ENCODE data around the gene CENPP. TPM values are rescaled to one million over a fixed set of nuclear protein-coding genes. Genes with fewer than 3 reads are reported as not detected.
A peak's percentile ranks its signal among the peaks of the same experiment; 100 is the strongest.

Gene CENPP
- total RNA-seq, 1 donor from 2014 or later = 5.4 TPM

GRCh38 chr9:92424340-92424739 is 98.6 kb downstream of the CENPP start, which contains the start of gene OMD:
Gene OMD (minus strand): TSS chr9:92424471. CDS start chr9:92417558, 6,913 bp downstream.
- intact Hi-C loops (cut with micrococcal nuclease) = no loop called here
- Histone ChIP-seq H3K36me3 (no peaks in the 10 kb centered on the region), H3K27ac (replicated peaks) (peak within 1 kb of the TSS; percentile 67), H3K4me3 (peak within 1 kb of the TSS; percentile 42), H3K27me3 (ENCODE audit: low read depth) (no peaks in the 10 kb centered on the region), H3K4me1 (peaks cover 10% of the 10 kb centered on the region), H3K9me3 (replicated peaks) (no peaks in the 10 kb centered on the region)
- no peak for TF ChIP-seq CTCF (IDR thresholded peaks at IDR 0.05; ENCODE audit: borderline replicate concordance)
- DNase-seq = no peak

- Histone ChIP-seq H3K4me3 (no peak overlapping the region), H3K4me1 (peaks cover 10% of the 10 kb centered on the region), H3K27ac (replicated peaks) (peak overlapping the region; percentile 67), H3K36me3 (no peaks in the 10 kb centered on the region), H3K27me3 (ENCODE audit: low read depth) (no peaks in the 10 kb centered on the region), H3K9me3 (replicated peaks) (no peaks in the 10 kb centered on the region)
- intact Hi-C loops (cut with micrococcal nuclease) = no loop called here
- no peak for DNase-seq
- TF ChIP-seq CTCF (IDR thresholded peaks at IDR 0.05; ENCODE audit: borderline replicate concordance) = no peak
These were observed 99.7 kb downstream of the CENPP start for GRCh38 chr9:92425474-92425873.

- peak overlapping the region; percentile 67 for H3K27ac ChIP-seq (replicated peaks)
- peaks cover 10% of the 10 kb centered on the region for H3K4me1 ChIP-seq
- DNase-seq = no peak
- no peaks in the 10 kb centered on the region for H3K9me3 ChIP-seq (replicated peaks)
- H3K36me3 ChIP-seq = no peaks in the 10 kb centered on the region
- no peak overlapping the region for H3K4me3 ChIP-seq
- no peak for TF ChIP-seq CTCF (IDR thresholded peaks at IDR 0.05; ENCODE audit: borderline replicate concordance)
- intact Hi-C loops (cut with micrococcal nuclease) = no loop called here
- H3K27me3 ChIP-seq (ENCODE audit: low read depth) = no peaks in the 10 kb centered on the region
These were observed 100.9 kb downstream of the CENPP start for GRCh38 chr9:92426501-92427145.

- no peaks in the 10 kb centered on the region for H3K9me3 ChIP-seq (replicated peaks)
- H3K27ac ChIP-seq (replicated peaks) = no peak overlapping the region
- TF ChIP-seq CTCF (IDR thresholded peaks at IDR 0.05; ENCODE audit: borderline replicate concordance) = no peak
- H3K27me3 ChIP-seq (ENCODE audit: low read depth) = no peaks in the 10 kb centered on the region
- H3K36me3 ChIP-seq = no peaks in the 10 kb centered on the region
- no peak overlapping the region for H3K4me3 ChIP-seq
- intact Hi-C loops (cut with micrococcal nuclease) = no loop called here
- DNase-seq = no peak
- H3K4me1 ChIP-seq = peaks cover 10% of the 10 kb centered on the region
These were observed 104.1 kb downstream of the CENPP start for GRCh38 chr9:92429836-92430235.

GRCh38 chr9:92432350-92432749 is 106.6 kb downstream of the CENPP start:
- Histone ChIP-seq H3K27me3 (ENCODE audit: low read depth) (no peaks in the 10 kb centered on the region), H3K27ac (replicated peaks) (no peak overlapping the region), H3K9me3 (replicated peaks) (no peaks in the 10 kb centered on the region), H3K4me1 (no peaks in the 10 kb centered on the region), H3K36me3 (no peaks in the 10 kb centered on the region), H3K4me3 (no peak overlapping the region)
- no peak for TF ChIP-seq CTCF (IDR thresholded peaks at IDR 0.05; ENCODE audit: borderline replicate concordance)
- intact Hi-C loops (cut with micrococcal nuclease) = no loop called here
- DNase-seq = no peak

Data from left ventricle myocardium inferior (tissue), 1 donor.